ENCODE measurements around the gene METRNL.
"Not testable (repeated sequence)": the region's sequence is repeated elsewhere in the genome, so short reads cannot be mapped to it uniquely, and the experiment has no call there.

The METRNL gene

DNA sequence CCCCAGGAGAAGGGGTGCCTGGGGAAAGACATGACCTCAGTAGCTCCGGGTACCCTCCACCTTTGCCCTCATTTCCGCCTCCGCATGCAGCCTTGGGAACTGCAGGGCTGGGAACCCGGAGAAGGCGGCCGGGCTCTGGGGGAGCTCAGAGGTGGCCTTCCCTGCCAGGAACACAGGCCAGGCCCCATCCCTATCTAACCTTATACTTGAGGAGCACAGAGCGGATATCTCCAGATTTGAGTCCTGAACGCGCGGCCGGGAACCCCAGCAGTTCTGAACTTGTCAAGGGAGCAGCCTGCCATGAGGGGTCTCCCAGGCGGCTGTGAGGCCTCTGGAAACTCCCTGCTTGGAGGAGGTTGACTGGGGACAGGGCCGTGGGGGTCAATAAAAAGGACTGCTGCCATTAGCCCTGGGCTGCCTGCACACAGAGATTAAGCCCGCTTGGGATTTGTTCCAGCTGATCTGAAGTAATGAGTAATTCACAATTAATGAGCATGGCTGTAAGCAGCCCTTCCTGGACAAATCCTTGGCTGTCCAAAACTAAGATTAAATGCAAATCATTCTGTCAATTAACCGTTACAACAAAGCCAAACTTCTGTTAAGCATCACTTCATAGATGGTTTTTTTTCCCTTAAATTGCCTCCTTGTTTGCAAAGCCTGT lies 26.3 kb upstream of the METRNL start:
- DNase-seq, result no peak

- DNase-seq, result no peak
Observed at GRCh38 chr17:83053739-83054451, 25.5 kb upstream of the METRNL start.

- no peak for DNase-seq
Observed at GRCh38 chr17:83054518-83055125, 24.8 kb upstream of the METRNL start.

GRCh38 chr17:83055176-83055575 lies 24.2 kb upstream of the METRNL start:
- not testable (repeated sequence) for DNase-seq

DNA sequence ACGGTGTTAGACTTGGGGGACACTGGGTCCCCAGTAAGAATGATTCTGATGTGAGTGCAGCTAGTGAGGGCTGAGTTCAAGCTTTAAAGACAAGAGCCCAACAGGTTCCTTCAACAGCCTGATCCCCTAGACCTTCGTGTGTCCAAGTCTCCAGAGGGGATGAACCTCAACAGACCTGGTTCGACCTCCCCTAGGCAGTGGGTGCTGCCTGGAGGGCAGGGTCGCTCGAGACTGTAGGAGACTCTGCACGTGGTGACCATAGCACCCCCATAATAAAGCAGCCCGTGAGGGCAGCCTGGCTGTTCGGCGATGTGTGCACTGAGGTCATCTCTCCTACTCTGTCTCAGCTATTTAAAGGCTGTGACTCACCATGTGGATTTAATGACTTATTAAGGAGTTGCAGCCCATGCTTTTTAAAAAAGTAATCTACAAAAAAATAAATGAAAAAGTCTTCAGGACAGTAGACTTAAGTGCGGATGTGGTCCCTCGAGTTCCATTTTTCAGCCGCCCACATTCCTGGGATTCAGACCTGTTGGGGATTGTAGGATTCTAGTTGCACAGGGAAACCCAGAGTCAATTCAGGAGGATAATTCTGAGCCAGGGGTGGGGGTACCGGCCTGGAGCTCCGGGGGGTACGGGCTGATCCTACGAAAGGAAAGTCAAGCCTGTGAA lies 23.4 kb upstream of the METRNL start:
- DNase-seq, result no peak

GRCh38 chr17:83056583-83057396 lies 22.6 kb upstream of the METRNL start:
- no peak for DNase-seq

DNA sequence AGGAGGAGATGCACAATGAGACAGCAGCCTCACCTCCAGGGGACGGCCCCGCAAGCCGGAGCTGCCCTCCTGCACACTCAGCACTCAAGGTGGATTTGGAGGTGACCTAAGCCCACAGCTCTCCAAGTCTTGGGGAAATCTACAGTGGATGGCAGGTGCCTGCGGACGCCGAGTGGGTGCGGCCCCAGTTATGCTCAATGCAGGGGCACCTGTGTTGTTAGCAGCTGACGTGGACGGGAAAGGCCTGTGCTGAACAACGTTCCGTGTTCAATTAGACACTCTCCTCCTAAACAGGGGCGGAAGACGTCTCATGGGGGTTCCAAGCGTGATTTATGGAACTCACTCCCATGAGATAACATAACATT lies 22.0 kb upstream of the METRNL start:
- DNase-seq, result no peak

DNA sequence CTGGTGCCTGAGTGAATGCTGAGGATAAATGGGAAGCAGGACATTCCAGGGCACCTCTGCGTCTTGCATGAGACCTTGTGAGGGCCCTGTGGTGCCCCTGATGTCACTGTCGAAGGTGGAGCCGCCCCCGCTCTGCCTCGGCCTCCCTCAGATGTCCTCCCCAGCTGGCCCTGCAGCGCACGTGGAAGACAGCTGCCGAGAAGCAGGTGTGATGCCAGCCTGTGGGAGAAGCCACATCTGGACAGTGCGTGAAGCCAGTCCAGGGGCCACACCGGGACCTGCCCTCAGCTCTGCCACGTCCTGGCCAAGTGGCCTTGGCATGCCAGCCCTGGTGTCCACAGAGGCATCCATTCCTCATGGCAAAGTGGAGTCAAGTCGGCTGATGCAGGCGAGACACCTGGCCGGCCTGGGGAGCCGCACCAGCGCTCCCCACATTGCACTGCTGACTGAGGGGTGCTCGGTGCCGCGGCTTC lies 21.6 kb upstream of the METRNL start:
- DNase-seq, result no peak

DNA sequence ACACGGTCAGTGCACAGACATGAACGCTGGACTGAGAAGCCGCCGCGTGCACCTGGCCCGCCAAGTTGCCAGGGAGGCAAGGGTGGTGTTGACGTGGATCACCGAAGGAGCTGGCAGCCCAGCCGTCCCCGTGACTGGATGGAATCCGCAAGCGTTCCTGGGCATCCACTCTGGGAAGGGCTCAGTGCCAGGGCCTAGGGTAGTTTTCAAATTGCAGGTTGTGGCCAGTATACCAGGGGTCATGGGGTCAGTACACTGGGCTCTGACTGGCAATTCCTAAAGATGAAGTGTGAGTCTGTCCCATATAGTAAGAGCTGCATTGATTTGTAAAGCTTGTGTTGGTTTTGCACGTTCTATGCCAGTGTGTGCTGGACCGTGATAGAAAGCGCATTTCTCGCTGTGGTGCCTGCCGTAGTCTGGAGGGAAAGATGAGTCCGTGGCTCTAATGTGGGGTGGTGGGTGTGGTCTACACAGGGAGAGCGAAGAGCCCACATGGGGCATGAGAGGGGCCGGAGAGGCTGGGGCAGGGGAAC lies 21.1 kb upstream of the METRNL start:
- no peak for DNase-seq

GRCh38 chr17:83061586-83061985 lies 17.8 kb upstream of the METRNL start:
- DNase-seq, result no peak

DNA sequence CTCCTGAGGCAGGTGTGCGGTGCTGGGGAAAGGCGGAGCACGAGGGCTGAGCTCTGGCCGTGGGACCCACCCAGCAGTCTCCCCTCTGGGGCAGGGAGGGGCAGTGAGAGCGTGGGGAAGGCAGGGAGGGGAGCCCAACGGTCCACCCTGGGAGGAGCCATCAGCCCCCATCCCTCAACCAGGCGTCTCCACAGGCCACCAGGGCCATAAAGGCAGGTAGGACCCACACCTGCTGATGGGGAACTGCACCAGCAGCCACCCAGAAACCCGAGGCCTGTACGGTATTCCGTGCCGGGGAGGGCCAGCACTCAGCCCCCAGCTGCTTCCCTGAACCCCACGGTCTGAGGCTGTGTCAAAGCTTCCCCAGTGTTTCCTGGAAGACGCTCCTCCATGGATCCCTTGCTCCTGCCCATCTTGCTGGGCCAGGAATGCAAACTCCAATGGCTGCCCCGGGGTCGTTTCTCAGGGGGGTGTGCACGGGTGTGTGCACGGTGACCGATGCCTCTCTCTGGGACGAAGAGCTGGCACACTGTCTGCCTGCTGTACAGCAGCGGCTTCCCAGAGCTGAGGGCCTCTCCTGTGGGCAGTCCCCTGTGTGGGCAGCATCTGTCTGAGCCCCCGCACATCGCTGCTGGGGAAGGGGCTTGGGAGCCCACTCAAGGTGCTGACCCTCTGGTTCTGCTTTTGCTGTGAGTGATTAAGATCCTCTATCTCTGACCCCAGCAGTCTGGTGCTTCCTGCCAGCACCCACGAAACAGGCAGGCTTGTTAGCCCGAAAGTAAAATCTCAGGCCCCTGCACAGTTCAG lies 17.2 kb upstream of the METRNL start:
- DNase-seq, result no peak

- no peak for DNase-seq
Observed at GRCh38 chr17:83062818-83063671, 16.4 kb upstream of the METRNL start.

DNA sequence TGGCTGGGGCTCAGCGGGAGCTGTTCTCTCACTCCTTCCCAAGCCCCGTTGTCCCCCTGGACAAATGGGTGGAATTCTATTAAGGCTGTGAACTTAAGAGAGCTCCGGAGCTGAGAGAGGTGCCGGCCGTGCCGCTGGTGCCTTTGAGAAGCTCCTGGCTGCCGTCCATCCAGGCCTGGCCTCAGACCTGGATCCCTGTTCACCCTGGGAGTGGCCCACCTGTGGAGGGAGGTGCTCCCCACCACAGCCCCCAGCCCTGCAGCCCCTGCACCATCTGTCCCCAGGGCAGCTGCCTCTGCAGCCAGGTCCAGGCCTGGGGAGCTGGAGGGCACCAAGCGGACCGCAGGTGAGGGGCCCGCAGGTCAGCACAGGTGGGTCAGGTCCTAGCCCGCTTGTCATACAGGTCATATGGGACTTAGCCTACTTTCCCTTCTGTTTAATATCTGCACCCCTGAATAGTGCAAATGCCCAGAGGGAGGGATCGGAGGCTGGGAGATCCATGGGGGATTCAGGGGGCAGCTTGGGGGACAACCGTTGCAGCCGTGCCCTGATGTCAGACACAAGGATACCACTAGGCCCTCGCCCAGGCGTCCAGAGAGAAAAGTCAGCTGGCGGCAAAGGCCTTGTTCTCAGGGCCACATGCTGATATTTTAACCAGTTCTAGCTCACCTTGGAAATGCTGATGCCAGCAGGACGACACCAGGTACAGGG lies 15.2 kb upstream of the METRNL start:
- DNase-seq, result no peak

DNA sequence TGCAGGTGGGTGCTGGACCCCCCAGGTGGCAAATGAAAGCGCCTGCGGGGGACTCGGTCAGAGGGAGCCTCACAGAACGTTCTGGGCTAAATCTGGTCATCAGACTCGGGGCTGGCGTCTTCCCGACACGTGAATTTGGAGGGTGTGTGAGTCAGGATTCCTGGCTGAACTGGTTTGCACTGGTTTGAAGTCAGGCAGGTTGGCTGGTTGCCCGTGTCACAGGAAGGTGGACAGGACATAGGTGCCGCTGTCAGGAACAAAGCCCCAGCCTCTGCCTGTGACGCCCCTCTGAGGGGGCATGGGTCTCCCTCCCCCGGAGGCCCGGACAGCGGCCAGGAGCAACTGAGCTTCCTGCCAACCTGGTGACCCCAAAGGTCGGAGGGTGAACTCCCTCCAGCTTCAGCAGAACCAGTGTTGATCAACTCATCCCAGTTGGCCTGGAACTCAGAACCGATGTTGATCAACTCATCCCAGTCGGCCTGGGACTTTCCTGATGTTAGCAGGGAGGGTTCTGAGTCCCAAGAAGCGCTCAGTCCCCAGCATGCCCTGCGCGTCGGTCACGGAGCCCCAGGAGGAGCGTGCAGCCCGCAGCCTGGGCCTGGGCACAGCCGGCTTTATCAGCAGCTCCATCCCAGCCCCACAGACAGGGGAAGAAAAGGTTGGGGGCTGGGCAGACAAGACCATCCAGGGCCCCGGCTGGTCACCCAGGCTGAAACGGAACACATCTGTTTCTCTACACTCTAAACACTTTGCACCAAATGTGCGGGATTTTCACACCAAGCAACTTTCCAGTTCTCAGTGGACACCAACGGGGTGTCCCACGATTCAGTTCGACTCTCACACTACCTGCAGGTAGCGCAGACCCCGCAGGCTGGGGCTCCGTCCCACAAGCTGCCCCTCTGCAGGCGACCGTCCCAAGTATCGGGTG lies 14.4 kb upstream of the METRNL start:
- DNase-seq, result no peak

- DNase-seq, result no peak
Observed at GRCh38 chr17:83065660-83066542, 13.5 kb upstream of the METRNL start.

DNA sequence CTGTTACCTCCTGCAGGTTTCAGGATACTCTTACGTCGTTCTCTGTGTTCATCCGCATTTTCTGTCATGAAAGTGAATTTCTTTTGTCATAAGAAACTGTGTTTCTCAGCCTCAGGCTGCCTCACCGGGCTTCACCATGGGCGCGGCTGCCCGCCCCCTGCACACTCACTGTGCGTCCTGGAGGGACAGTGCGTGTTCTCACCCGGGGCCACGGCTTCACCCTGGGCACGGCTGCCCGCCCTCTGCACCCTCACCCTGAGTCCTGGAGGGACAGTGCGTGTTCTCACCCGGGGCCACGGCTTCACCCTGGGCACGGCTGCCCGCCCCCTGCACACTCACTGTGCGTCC lies 12.9 kb upstream of the METRNL start:
- DNase-seq, result not testable (repeated sequence)

DNA sequence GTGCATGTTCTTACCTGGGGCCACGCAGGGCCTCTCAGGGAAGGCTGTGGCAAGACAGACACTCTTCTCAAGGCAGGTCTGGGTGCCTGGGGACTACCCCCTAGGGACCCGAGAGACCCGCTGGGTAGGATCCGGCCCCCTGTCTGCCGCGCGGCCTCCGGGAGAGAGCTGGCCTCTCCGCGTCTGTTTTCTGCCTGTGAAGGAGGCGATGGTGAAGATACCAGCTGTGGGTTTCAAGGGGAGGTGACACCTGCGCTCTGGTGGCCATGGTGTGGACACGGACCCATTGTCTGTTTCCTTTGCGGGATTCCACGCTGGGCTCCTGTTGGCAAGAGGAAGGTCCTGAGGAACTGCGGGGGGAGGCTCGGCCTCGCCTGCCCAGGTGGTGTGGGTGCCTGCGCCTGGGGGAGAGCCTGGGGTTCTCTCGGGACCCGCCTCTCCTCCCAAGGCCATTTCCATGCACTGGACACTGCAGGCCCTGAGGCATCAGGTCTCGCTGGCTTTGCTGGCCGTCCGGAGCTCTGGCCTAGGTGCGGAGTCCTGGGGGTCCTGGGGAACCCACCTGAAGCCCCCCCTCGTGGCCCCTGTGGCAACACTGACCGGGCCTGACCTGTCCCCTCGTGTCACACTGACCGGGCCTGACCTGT lies 12.2 kb upstream of the METRNL start:
- no peak for DNase-seq

Data from hippocampal formation (tissue), 2 donors.